ENCODE data around the gene ARL8B. TPM values are rescaled to one million over a fixed set of nuclear protein-coding genes. Genes with fewer than 3 reads are reported as not detected.

Gene ARL8B
- total RNA-seq, 1 donor from 2014 or later: 69.2 TPM

DNA sequence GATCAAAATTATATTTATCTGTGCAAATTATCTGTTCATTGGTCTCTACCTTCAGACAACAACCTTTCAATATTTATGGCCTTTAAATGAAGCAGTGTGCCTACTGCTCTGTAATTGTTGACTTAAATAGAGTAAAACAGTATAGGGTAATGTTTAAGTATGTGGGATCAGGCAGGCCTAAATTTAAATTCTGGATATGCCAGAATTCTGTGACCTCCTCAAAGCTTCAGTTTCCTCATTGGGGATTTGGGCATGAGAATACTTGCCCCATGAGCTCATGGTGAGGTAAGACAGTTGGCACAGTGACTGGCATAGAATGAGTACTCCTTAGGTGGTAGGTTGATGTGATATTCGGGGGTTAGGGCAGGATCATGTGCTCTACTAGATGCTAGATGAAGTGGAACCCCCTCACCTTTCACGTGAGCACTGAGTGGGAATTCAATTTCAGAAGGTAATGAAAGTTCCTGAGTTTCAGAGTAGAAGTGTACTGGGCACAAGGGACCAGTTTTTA is 14.9 kb downstream of the ARL8B start:
- H3K4me3 ChIP-seq (ENCODE audit: low read depth, low read length): no peak overlapping the region
- no peak for DNase-seq (ENCODE audit: low read depth)
- H3K36me3 ChIP-seq (ENCODE audit: control insufficient read depth, insufficient read depth, low read length): no peaks in the 10 kb centered on the region
- TF ChIP-seq, protein P1, sequence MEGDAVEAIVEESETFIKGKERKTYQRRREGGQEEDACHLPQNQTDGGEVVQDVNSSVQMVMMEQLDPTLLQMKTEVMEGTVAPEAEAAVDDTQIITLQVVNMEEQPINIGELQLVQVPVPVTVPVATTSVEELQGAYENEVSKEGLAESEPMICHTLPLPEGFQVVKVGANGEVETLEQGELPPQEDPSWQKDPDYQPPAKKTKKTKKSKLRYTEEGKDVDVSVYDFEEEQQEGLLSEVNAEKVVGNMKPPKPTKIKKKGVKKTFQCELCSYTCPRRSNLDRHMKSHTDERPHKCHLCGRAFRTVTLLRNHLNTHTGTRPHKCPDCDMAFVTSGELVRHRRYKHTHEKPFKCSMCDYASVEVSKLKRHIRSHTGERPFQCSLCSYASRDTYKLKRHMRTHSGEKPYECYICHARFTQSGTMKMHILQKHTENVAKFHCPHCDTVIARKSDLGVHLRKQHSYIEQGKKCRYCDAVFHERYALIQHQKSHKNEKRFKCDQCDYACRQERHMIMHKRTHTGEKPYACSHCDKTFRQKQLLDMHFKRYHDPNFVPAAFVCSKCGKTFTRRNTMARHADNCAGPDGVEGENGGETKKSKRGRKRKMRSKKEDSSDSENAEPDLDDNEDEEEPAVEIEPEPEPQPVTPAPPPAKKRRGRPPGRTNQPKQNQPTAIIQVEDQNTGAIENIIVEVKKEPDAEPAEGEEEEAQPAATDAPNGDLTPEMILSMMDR (IDR thresholded peaks at IDR 0.05; ENCODE audit: insufficient read depth, low read length, poor library complexity, severe bottlenecking): no peak
- H3K27me3 ChIP-seq (ENCODE audit: control insufficient read depth, insufficient read depth, low read length): no peaks in the 10 kb centered on the region

DNA sequence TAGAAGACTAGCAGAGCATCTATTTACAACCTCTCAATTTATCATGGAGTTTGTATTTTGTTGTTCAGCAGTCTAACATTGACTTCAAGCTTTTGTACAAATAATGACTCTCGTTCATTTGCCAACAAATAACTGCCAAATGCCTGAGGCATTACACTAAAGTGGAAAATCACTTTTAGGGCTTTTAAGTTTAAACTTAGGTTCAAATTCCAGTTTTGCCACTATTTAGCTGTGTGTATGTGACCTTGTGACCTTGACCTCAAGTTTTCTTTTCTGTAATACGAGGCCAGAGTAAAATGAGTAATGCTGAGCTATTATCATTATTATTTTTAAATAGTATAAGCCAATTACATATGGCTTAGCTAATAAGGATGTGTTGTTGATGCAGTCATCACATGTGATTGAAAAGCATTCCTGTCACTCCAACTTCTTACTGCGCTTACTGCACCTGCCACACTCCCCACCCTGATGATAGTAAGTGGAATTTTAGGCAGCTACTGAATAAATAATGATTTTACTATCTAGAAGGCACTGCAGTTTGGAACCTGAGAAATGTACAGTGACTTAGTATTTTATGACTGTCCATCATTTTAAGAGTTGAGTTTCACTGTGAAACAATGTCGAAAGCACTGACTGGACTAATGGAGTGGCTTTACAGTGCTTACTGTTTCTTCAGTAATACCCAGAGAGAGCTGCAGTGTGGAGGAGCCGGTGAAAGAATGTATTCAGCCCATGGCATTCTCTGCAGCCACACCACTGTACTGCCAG is 16.3 kb downstream of the ARL8B start:
- H3K36me3 ChIP-seq (ENCODE audit: control insufficient read depth, insufficient read depth, low read length): no peaks in the 10 kb centered on the region
- TF ChIP-seq, protein P1 (IDR thresholded peaks at IDR 0.05; ENCODE audit: insufficient read depth, low read length, poor library complexity, severe bottlenecking): no peak
- no peak overlapping the region for H3K4me3 ChIP-seq (ENCODE audit: low read depth, low read length)
- H3K27me3 ChIP-seq (ENCODE audit: control insufficient read depth, insufficient read depth, low read length): no peaks in the 10 kb centered on the region
- no peak for DNase-seq (ENCODE audit: low read depth)

DNA sequence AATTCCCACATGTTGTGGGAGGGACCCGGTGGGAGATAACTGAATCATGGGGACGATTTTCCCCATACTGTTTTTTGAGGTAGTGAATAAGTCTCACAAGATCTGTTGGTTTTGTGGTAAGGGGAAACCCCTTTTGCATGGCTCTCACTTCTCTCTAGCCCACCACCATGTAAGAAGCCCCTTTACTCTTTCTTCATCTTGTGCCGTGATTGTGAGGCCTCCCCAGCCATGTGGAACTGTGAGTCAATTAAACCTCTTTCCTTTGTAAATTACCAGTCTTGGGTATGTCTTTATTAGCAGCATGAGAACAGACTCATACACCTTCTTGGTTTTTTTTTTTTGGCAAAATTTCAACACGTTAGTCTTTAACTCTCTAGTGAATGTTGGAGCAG is 18.1 kb downstream of the ARL8B start:
- H3K4me3 ChIP-seq (ENCODE audit: low read depth, low read length): no peak overlapping the region
- TF ChIP-seq, protein P1 (IDR thresholded peaks at IDR 0.05; ENCODE audit: insufficient read depth, low read length, poor library complexity, severe bottlenecking): no peak
- DNase-seq (ENCODE audit: low read depth): no peak

DNA sequence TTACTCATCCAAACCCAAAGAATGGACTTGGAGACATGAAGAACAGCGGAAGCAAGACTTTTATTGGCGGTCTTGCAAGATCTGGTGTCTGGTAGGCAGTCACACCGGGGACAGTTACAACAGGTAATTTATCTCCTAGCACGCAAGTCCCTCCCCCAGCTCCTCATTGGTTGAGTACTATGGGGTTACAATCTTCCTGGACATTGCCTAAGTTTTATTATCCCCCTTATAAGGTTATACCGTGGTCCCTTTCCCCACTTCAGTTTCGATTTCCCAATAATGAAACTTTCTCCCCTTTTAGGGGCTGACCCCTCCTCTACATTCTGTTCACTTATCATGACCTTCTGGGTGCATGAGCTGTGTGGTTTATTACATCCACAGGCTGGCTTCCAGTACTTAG is 18.7 kb downstream of the ARL8B start:
- DNase-seq (ENCODE audit: low read depth): no peak
- H3K36me3 ChIP-seq (ENCODE audit: control insufficient read depth, insufficient read depth, low read length): no peaks in the 10 kb centered on the region
- no peak overlapping the region for H3K4me3 ChIP-seq (ENCODE audit: low read depth, low read length)
- no peaks in the 10 kb centered on the region for H3K27me3 ChIP-seq (ENCODE audit: control insufficient read depth, insufficient read depth, low read length)
- TF ChIP-seq, protein P1 (IDR thresholded peaks at IDR 0.05; ENCODE audit: insufficient read depth, low read length, poor library complexity, severe bottlenecking): no peak

More for the DNA sequence above, 18.1 kb downstream of the ARL8B start:
- no peaks in the 10 kb centered on the region for H3K27me3 ChIP-seq (ENCODE audit: control insufficient read depth, insufficient read depth, low read length)
- no peaks in the 10 kb centered on the region for H3K36me3 ChIP-seq (ENCODE audit: control insufficient read depth, insufficient read depth, low read length)

DNA sequence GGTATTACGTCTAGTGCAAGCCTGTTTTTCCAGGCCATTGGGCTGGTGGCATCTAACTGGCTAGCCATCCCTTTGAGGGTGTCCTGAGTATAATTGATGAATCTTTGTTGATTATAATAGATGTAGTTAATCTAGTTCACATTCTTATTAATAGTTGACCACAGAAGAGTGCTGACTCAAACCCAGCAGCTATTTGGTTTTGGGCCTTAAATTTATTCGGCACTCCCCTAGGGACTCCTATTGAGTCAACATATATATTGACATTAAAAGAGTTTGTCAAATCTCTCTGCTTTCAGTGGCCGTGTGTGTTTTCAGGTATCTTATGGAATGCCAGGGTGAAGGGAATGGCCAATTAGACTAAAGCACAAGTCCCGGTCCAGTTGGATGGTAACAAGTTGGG is 19.7 kb downstream of the ARL8B start:
- TF ChIP-seq, protein P1 (IDR thresholded peaks at IDR 0.05; ENCODE audit: insufficient read depth, low read length, poor library complexity, severe bottlenecking): no peak
- H3K36me3 ChIP-seq (ENCODE audit: control insufficient read depth, insufficient read depth, low read length): no peaks in the 10 kb centered on the region
- DNase-seq (ENCODE audit: low read depth): no peak
- H3K27me3 ChIP-seq (ENCODE audit: control insufficient read depth, insufficient read depth, low read length): no peaks in the 10 kb centered on the region
- H3K4me3 ChIP-seq (ENCODE audit: low read depth, low read length): no peak overlapping the region

DNA sequence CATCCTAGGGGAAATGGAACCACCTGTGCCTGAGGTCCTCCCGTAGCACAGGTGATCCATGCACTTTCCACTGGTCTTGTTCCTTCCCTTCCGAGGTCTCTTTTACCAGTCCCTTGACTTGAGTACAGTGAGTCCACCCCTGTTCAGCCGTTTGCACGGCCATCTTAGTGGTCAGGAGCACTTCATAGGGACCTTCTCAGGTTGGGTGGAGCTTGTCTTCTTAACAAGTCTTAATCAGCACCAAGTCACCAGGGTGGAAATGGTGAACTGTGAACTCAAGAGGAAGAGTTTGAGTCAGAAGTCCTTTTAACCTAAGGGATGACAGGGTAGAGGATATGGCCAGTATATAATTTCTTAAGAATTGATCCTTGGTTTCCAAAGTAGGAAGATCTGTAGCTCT is 21.4 kb downstream of the ARL8B start:
- DNase-seq (ENCODE audit: low read depth): no peak
- H3K27me3 ChIP-seq (ENCODE audit: control insufficient read depth, insufficient read depth, low read length): no peaks in the 10 kb centered on the region
- TF ChIP-seq, protein P1 (IDR thresholded peaks at IDR 0.05; ENCODE audit: insufficient read depth, low read length, poor library complexity, severe bottlenecking): no peak
- no peaks in the 10 kb centered on the region for H3K36me3 ChIP-seq (ENCODE audit: control insufficient read depth, insufficient read depth, low read length)
- no peak overlapping the region for H3K4me3 ChIP-seq (ENCODE audit: low read depth, low read length)
